Left ventricle myocardium superior (tissue), 1 donor: Measurements from ENCODE around the gene DGKD. TPM values are rescaled to one million over a fixed set of nuclear protein-coding genes. Genes with fewer than 3 reads are reported as not detected.
A peak's percentile ranks its signal among the peaks of the same experiment; 100 is the strongest.

ENCODE experiments used
- ATAC-seq: fragments of 200-7000 bp; cut with Tn5 transposase; one replicate; pipeline ENCODE4 v1.9.1; 2020; ENCODE audit warnings: mild to moderate bottlenecking, moderate library complexity
- DNase-seq: peaks from one replicate; pipeline ENCODE4 v3.0.0-alpha.2; 2020
- intact Hi-C: fragments of 100-400 bp; cut with micrococcal nuclease; formaldehyde crosslinking; loops from one replicate; pipeline ENCODE4 v1.11.0; 2022
- total RNA-seq: library from RNA; stranded (reverse); fragmentation: NEBNext Ultra II Directional; extraction: Animal tissue kit (Norgen Biotek cat#: 25700); gene quantifications from one replicate; pipeline ENCODE4 v1.2.1, GENCODE V29; 2021
- donor health status: DM: no; HTN: yes; CAD: no; lungs with severe emphysema.

DGKD gene
- total RNA-seq, 1 donor from 2014 or later, result 27.1 TPM

DNA sequence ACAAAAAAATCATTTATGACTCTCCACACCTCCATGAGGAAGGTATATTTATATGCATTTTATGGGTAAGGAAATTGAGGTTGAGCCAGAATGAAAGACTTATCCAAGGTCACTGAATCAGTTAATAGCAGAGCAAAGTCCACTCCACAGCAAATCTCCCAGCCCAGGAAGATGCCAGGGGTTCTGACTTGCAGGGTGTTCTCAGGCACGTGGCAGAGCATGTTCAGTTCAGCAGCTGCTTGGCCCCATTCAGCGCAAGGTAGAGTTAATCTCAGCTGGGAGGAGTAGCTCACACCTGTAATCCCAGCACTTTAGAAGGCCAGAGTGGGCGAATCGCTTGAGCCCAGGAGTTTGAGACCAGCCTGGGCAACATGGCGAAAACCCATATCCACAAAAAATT, 17.8 kb upstream of the DGKD start:
- no peak for ATAC-seq
- no peak for DNase-seq
- intact Hi-C loops, result no loop called here

DNA sequence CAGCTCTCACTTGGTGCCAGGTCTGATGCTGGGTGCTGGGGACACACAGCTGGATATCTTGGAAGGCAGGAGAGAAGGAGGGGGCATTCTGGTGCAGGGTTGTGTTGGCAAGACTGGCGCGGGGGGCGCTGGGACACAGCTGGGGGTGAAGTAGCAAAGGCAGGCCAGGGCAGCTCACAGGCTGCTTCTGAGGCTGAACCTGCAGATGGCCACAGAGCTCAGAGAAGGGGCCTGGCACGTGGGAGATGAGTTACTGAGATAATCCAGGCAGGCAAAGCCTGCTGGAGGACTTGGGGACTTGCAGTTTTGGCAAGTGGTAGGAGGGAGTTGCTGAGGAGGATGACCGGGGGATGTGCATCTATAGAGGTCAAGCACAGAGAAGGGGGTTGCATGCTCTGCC, 16.2 kb upstream of the DGKD start:
- no peak for DNase-seq
- intact Hi-C loops, result no loop called here
- no peak for ATAC-seq

DNA sequence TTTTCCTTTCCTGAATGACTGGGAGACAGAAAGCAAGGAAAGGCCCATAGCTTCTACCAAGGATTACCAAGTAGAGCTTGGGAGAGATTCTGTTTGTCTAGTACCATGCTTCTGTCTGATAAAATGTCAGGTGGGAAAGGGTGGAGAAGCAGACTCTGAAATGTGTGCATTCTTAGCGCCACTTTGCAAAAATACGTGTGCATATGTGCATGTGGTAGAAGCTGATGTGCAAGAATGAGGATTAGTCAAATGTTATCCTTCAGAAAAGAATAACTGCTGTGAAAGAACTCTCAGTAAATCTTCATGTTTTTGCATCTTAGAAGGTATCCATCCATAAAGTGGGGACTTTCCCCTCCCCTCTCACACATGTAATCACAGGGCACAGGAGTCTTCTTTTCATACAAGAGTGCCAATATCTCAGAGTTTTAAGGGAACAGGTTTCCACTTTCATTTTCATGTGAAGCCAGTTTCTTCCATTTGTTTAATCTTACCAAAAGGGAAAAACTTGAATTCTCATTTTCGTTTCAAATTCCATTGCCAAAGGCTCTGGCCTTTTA, 15.4 kb upstream of the DGKD start:
- intact Hi-C loops, result no loop called here
- ATAC-seq (no peak), DNase-seq (no peak)

- no peak for DNase-seq
- no peak for ATAC-seq
- intact Hi-C loops, result no loop called here
These were observed 14.9 kb upstream of the DGKD start for GRCh38 chr2:233339427-233339826.

DNA sequence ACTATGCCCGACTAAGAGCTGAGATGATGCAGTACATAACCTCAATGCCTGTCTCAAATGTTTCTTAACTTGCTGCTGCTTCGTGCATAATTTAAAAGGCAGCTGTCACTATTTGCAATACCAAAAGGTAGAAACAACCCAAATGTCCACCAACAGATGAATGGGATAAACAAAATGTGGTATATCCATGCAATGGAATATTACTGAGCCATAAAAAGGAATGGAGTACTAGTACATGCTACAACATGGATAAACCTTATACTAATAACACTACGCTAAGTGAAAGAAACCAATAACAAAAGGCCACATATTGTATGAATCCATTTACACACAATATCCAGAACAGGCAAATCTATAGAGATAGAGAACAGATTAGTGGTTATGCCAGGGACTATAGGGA, 13.0 kb upstream of the DGKD start:
- intact Hi-C loops, result no loop called here
- ATAC-seq, result no peak
- no peak for DNase-seq

GRCh38 chr2:233342301-233342700, 12.0 kb upstream of the DGKD start:
- intact Hi-C loops, result no loop called here
- no peak for ATAC-seq

DNA sequence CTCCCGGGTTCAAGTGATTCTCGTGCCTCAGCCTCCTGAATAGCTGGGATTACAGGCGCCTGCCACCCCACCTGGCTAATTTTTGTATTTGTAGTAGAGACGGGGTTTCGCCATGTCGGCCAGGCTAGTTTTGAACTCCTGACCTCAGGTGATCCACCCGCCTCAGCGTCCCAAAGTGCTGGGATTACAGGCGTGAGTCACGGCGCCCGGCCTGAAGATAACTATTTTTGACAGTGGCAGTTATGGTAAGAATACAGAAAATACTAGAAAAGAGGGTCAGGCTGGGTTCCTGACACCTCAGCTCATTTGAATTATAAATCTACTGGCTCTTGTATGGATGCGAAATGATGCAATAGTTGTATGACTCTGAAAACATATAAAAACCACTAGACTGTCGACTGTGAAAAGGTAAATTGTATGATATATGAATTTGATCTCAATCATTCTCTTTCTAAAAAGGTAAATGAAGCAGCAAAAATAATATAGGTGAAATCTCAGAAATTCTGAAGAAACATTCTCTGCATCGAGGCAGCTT, 11.1 kb upstream of the DGKD start:
- intact Hi-C loops, result no loop called here
- DNase-seq (no peak), ATAC-seq (no peak)

More at GRCh38 chr2:233342301-233342700, 12.0 kb upstream of the DGKD start:
- DNase-seq, result no peak

- intact Hi-C loops, result no loop called here
- no peak for DNase-seq
- no peak for ATAC-seq
These were observed 7.9 kb upstream of the DGKD start for GRCh38 chr2:233346376-233346775.

DNA sequence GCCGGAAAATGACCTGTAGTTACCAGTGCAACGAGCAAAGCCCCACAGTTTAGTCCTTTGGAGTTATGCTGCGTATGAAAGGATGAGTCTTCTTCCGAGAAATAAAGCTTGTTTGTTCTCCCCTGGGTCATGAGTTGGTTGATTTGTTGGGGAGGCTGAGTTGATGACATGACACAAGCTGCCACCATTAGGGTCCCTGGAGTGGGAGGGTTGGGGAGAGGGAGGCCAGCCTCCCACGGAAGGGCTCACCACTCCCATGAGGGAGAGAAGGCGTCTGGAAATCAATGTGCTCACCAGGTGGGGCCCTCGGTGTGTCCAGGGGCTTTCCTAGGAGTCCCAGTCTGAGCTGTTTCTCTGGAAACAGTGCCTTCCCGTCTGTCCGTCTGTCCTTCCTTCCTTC, 7.4 kb upstream of the DGKD start:
- ATAC-seq (no peak), DNase-seq (no peak)
- intact Hi-C loops, result no loop called here

DNA sequence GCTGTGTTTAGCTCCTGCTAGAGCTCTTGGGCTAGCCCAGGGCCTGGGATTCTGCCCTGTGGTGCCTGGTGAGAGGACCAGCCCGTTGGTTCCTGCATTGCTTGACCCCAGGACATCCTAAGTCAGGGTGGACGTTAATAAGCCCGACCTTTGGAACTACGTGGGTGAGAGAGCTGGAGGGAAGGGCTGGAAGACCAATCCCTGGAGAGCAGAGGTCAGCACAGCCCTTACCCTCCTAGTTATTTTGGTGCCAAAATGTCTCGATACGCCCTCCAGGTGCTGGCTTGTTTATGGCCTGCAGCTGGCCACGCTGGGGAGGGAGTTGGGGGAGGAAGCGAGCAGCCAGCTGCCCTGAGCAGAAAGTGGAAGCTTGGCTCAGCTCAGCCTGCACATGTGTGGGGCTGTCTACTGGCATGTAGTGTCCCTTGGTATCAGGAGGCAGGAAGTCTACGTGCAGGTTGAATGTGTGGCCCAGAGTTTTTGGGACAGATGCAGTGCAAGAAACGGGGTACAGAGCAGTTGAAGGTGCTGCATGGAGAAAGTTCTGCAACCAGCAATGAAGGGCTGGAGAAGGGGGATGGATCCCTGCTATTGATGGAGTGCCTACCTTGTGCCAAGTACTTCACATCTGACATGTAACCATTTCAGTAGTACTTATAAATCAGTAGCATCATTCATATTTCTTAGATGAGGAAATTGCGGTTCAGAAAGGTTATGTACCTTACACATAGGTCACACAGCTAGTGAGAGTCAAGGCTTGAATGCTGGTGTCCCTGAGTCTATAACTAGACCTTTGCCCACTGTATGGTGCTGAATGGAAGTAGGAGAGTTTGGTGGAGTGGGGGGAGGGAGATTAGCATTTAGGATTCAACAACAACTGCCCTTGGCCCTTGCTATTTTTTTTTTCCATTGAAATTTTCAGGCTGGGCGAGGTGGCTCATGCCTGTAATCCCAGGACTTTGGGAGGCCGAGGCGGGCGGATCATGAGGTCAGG, 5.0 kb upstream of the DGKD start:
- ATAC-seq, result peak; percentile 74
- intact Hi-C loops, result no loop called here
- peak; percentile 67 for DNase-seq

DNA sequence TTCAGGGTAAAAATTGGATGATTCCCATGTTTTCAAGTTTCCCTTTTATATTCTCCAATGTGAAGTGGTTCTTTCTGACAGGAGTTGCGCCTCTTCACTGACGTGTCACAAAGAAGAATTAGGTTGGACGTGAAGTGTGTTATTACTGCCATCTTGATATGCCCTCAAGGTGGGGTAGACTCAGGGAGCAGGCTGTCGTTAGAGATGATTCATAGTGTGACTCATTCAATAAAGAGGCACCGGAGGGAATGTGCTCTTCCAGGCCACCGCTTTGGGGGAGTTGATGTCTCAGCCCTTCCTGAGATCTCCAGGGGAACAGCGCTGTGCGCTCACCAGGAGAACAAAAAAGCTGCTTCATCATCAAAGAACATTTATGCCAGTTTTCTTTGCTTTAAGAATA, 3.6 kb upstream of the DGKD start:
- no peak for DNase-seq
- no peak for ATAC-seq
- intact Hi-C loops, result loop anchor here (10.0 kb wide), 1 partner anchor 94 kb away; no protein-coding TSS in a partner anchor

GRCh38 chr2:233351423-233351822, 2.9 kb upstream of the DGKD start:
- intact Hi-C loops, result loop anchor here (10.0 kb wide), 1 partner anchor 93 kb away; no protein-coding TSS in a partner anchor
- ATAC-seq (no peak), DNase-seq (no peak)

DNA sequence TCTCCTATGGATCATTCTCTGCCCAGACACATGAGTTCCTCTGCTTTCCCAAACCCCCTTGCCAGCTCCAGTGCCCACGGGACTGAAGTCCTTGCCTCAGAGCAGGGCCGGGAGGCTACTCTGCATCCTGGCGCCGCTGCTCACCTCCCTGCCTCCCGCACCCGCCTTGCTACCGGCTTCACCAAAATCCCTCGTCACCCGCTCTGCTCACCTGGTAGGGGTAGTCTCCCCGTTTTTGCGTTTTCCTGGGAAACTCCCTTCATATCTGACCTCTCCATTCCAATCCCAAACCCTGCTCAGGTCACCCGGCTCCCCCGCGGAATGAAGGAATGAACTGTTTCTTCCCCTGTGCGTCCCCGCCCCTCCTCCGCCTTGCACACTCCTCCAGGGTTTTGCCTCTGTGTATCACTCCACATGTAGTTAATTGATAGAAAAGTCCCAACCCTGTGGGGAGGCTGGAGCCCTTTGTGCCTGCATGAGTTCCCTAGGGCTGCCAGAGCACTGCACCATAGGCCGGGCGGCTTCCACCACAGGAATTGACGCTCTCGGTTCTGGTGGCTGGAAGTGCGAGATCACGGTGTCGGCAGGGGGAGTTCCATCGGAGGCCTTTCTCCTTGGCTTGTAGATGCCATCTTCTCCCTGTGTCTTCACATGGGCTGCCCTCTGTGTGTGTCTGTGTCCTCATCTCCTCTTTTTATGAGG, 2.0 kb upstream of the DGKD start:
- intact Hi-C loops, result loop anchor here (10.0 kb wide), 1 partner anchor 93 kb away; no protein-coding TSS in a partner anchor
- no peak for ATAC-seq
- DNase-seq, result no peak

GRCh38 chr2:233353101-233353768, 1.1 kb upstream of the DGKD start:
- DNase-seq (peak; percentile 49), ATAC-seq (peak; percentile 3)
- intact Hi-C loops, result loop anchor here (10.0 kb wide), 1 partner anchor 92 kb away; no protein-coding TSS in a partner anchor

GRCh38 chr2:233354500-233354924, 218 bp downstream of the DGKD start:
- intact Hi-C loops, result loop anchor here (10.0 kb wide), 1 partner anchor 90 kb away; no protein-coding TSS in a partner anchor
- DNase-seq (no peak), ATAC-seq (no peak)

- intact Hi-C loops, result loop anchor here (10.0 kb wide), 1 partner anchor 90 kb away; no protein-coding TSS in a partner anchor
- DNase-seq (peak; percentile 48), ATAC-seq (no peak)
These were observed 779 bp downstream of the DGKD start for GRCh38 chr2:233354971-233355574.

DNA sequence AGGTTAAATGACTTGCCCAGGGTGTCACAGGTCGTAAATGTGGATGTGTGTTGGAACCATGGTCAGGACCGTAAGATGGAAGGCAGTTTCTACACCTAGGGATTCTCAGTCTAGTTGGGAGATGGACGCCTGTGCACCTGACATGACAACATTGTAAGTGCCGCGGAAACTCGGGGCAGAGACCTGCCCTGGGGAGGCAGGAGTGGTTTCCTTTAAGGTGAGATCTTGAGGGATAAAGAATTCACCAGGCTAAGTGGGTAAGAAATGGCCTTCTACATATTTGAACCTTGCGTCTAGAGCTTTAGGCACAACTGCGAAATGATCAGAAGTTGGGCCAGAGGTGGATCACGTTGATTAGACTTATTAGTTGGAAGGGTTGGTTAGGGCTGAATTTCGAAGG, 1.6 kb downstream of the DGKD start:
- intact Hi-C loops, result loop anchor here (10.0 kb wide), 1 partner anchor 89 kb away; no protein-coding TSS in a partner anchor
- DNase-seq (no peak), ATAC-seq (no peak)

DNA sequence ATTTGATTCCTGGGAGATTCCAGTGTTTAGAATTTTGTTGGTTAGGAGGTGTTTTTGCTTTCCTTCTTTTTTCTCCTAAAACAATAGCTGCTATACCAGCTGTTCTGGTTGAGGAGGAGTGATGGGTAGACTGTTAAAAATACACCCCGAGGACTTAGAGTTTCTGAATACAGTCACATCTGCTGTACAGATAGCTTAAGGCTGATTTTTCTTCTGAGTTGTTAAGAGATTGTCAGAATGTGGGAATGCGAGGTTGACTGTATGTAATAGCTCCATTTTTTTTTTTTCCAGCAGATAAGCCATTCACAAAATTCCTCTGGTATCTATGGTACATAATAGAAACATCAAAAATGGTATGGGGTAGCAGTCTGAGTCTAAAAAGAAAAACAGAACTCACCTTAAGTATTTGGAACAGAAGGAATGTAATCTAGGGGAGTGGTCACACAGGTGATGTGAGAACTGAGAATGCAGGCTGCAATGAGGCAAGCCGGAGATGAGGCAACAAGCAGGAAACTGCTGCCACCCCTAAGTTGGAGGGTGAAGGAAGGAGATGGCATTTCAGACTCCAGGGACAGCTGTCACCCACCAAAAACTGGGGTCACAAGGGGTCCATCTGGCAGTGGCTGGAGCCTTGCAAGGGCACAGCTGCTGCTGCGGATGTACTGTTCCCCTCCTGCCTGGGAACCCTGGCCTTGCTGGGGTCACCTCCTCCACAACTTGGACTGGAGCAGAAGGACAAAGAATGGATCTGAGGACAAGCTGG, 2.4 kb downstream of the DGKD start:
- no peak for DNase-seq
- ATAC-seq, result no peak
- intact Hi-C loops, result loop anchor here (10.0 kb wide), 1 partner anchor 88 kb away; no protein-coding TSS in a partner anchor
